GM23338 (cell line): Measurements from ENCODE around the gene HS6ST3. TPM values are rescaled to one million over a fixed set of nuclear protein-coding genes. Genes with fewer than 3 reads are reported as not detected.

ENCODE experiments used
- CREB1 ChIP-seq: fragments of 250-450 bp; sonication (Bioruptor Pico); IDR thresholded peaks from 2 replicates; pipeline ENCODE4 v1.5.0; 2020; ENCODE audit warnings: low read depth, mild to moderate bottlenecking, moderate library complexity
- EZH2phosphoT487 ChIP-seq: fragments of 200-600 bp; sonication (generic); IDR thresholded peaks from one replicate; pipeline ENCODE4 v1.8.1; 2018; ENCODE audit warnings: antibody characterized with exemption; ENCODE audit not compliant: unreplicated experiment
- JUNB ChIP-seq: IDR thresholded peaks from one replicate; pipeline ENCODE4 v1.6.1; 2016; ENCODE audit warnings: antibody characterized with exemption; ENCODE audit not compliant: unreplicated experiment
- NANOG ChIP-seq: IDR thresholded peaks from 2 replicates; pipeline ENCODE4 v1.6.1; 2016; ENCODE audit warnings: antibody characterized with exemption, borderline replicate concordance
- STAT1 ChIP-seq: IDR thresholded peaks from one replicate; pipeline ENCODE4 v1.6.1; 2016; ENCODE audit warnings: antibody characterized with exemption; ENCODE audit not compliant: unreplicated experiment
- ZNF114 ChIP-seq: fragments of 250-450 bp; sonication (Bioruptor Pico); IDR thresholded peaks from 2 replicates; pipeline ENCODE4 v1.5.0; 2020; ENCODE audit warnings: mild to moderate bottlenecking, moderate library complexity
- polyA plus RNA-seq: library from polyadenylated mRNA; unstranded; fragments of >200 nt; fragmentation: Nextera tagmentation; extraction: Ambion mirVana; gene quantifications from 2 replicates; pipeline ENCODE4 v1.2.1, GENCODE V29; 2016
- total RNA-seq: library from RNA; depleted of rRNA; stranded (reverse); fragments of >200 nt; shearing (Covaris generic); gene quantifications from 2 replicates; pipeline ENCODE4 v1.2.3, GENCODE V29; 2014
- TF ChIP-seq, protein P1 (sequence below): fragments of 250-450 bp; sonication (Bioruptor Pico); IDR thresholded peaks from 2 replicates; pipeline ENCODE4 v1.5.0; 2020; ENCODE audit warnings: mild to moderate bottlenecking, moderate library complexity
- TF ChIP-seq, protein P2 (sequence below): IDR thresholded peaks from 2 replicates; pipeline ENCODE4 v1.6.1; 2016; ENCODE audit warnings: antibody characterized with exemption
- TF ChIP-seq, protein P3 (sequence below): IDR thresholded peaks from one replicate; pipeline ENCODE4 v1.6.1; 2018; ENCODE audit warnings: antibody characterized with exemption; ENCODE audit not compliant: unreplicated experiment

Gene HS6ST3
- total and polyA plus RNA-seq, 2 experiments from 2014 or later = 0.52 to 0.80 TPM

DNA sequence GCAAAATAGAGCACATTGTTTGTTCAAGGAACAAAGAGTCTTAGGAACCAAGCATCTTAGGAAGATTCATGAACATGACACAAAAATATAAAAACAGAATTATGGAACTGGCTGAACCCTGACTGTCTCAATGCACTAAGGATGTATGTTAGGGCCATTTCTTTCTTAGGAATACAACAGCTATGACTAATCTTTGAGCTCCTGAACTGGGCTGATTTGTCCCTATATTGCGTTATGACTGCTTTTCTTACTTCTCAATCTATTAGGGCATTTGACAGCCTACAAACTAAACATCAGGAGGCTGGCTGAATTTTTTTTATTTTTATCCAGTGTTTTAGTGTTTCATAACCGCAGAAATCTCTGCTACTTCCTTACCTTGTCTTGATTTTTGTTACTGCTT lies 693.1 kb downstream of the HS6ST3 start (continued):
- TF ChIP-seq, protein P1, sequence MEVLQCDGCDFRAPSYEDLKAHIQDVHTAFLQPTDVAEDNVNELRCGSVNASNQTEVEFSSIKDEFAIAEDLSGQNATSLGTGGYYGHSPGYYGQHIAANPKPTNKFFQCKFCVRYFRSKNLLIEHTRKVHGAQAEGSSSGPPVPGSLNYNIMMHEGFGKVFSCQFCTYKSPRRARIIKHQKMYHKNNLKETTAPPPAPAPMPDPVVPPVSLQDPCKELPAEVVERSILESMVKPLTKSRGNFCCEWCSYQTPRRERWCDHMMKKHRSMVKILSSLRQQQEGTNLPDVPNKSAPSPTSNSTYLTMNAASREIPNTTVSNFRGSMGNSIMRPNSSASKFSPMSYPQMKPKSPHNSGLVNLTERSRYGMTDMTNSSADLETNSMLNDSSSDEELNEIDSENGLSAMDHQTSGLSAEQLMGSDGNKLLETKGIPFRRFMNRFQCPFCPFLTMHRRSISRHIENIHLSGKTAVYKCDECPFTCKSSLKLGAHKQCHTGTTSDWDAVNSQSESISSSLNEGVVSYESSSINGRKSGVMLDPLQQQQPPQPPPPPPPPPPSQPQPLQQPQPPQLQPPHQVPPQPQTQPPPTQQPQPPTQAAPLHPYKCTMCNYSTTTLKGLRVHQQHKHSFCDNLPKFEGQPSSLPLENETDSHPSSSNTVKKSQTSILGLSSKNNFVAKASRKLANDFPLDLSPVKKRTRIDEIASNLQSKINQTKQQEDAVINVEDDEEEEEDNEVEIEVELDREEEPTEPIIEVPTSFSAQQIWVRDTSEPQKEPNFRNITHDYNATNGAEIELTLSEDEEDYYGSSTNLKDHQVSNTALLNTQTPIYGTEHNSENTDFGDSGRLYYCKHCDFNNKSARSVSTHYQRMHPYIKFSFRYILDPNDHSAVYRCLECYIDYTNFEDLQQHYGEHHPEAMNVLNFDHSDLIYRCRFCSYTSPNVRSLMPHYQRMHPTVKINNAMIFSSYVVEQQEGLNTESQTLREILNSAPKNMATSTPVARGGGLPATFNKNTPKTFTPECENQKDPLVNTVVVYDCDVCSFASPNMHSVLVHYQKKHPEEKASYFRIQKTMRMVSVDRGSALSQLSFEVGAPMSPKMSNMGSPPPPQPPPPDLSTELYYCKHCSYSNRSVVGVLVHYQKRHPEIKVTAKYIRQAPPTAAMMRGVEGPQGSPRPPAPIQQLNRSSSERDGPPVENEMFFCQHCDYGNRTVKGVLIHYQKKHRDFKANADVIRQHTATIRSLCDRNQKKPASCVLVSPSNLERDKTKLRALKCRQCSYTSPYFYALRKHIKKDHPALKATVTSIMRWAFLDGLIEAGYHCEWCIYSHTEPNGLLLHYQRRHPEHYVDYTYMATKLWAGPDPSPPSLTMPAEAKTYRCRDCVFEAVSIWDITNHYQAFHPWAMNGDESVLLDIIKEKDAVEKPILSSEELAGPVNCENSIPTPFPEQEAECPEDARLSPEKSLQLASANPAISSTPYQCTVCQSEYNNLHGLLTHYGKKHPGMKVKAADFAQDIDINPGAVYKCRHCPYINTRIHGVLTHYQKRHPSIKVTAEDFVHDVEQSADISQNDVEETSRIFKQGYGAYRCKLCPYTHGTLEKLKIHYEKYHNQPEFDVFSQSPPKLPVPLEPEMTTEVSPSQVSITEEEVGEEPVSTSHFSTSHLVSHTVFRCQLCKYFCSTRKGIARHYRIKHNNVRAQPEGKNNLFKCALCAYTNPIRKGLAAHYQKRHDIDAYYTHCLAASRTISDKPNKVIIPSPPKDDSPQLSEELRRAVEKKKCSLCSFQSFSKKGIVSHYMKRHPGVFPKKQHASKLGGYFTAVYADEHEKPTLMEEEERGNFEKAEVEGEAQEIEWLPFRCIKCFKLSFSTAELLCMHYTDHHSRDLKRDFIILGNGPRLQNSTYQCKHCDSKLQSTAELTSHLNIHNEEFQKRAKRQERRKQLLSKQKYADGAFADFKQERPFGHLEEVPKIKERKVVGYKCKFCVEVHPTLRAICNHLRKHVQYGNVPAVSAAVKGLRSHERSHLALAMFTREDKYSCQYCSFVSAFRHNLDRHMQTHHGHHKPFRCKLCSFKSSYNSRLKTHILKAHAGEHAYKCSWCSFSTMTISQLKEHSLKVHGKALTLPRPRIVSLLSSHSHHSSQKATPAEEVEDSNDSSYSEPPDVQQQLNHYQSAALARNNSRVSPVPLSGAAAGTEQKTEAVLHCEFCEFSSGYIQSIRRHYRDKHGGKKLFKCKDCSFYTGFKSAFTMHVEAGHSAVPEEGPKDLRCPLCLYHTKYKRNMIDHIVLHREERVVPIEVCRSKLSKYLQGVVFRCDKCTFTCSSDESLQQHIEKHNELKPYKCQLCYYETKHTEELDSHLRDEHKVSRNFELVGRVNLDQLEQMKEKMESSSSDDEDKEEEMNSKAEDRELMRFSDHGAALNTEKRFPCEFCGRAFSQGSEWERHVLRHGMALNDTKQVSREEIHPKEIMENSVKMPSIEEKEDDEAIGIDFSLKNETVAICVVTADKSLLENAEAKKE (CRISPR knock-in tag) = no peak
- no peak for TF ChIP-seq NANOG
- TF ChIP-seq ZNF114 = no peak
- no peak for TF ChIP-seq STAT1
- TF ChIP-seq EZH2phosphoT487 = no peak
- TF ChIP-seq, protein P2, sequence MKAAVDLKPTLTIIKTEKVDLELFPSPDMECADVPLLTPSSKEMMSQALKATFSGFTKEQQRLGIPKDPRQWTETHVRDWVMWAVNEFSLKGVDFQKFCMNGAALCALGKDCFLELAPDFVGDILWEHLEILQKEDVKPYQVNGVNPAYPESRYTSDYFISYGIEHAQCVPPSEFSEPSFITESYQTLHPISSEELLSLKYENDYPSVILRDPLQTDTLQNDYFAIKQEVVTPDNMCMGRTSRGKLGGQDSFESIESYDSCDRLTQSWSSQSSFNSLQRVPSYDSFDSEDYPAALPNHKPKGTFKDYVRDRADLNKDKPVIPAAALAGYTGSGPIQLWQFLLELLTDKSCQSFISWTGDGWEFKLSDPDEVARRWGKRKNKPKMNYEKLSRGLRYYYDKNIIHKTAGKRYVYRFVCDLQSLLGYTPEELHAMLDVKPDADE = no peak
- TF ChIP-seq, protein P3, sequence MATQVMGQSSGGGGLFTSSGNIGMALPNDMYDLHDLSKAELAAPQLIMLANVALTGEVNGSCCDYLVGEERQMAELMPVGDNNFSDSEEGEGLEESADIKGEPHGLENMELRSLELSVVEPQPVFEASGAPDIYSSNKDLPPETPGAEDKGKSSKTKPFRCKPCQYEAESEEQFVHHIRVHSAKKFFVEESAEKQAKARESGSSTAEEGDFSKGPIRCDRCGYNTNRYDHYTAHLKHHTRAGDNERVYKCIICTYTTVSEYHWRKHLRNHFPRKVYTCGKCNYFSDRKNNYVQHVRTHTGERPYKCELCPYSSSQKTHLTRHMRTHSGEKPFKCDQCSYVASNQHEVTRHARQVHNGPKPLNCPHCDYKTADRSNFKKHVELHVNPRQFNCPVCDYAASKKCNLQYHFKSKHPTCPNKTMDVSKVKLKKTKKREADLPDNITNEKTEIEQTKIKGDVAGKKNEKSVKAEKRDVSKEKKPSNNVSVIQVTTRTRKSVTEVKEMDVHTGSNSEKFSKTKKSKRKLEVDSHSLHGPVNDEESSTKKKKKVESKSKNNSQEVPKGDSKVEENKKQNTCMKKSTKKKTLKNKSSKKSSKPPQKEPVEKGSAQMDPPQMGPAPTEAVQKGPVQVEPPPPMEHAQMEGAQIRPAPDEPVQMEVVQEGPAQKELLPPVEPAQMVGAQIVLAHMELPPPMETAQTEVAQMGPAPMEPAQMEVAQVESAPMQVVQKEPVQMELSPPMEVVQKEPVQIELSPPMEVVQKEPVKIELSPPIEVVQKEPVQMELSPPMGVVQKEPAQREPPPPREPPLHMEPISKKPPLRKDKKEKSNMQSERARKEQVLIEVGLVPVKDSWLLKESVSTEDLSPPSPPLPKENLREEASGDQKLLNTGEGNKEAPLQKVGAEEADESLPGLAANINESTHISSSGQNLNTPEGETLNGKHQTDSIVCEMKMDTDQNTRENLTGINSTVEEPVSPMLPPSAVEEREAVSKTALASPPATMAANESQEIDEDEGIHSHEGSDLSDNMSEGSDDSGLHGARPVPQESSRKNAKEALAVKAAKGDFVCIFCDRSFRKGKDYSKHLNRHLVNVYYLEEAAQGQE = no peak
- TF ChIP-seq JUNB = no peak
- TF ChIP-seq CREB1 (CRISPR knock-in tag) = no peak
